Measurements from ENCODE around the gene RUSF1. TPM values are rescaled to one million over a fixed set of nuclear protein-coding genes. Genes with fewer than 3 reads are reported as not detected.
"Not testable (repeated sequence)": the region's sequence is repeated elsewhere in the genome, so short reads cannot be mapped to it uniquely, and the experiment has no call there.

Gene RUSF1
- total and polyA plus RNA-seq, 5 donors = 26.9 to 40.8 (median 28.9) TPM

- no peaks in the 10 kb centered on the region for H3K27me3 ChIP-seq (ENCODE audit: control insufficient read depth, insufficient read depth)
- no peak for ATAC-seq
- no peak overlapping the region for H3K27ac ChIP-seq (ENCODE audit: low read length)
- 86% methylated on average over 5 of the region's 5 CpGs for WGBS
- no peak overlapping the region for H3K4me3 ChIP-seq (ENCODE audit: low read length)
- intact Hi-C loops (cut with DNase I) = loop anchor here in 1 of 4 donors (10.0 kb wide), 1 partner anchor 466 kb away; the partner anchor contains the start of gene HSD3B7
- no peak for DNase-seq
- no peaks in the 10 kb centered on the region for H3K9me3 ChIP-seq (ENCODE audit: control insufficient read depth, low read length)
- peaks cover 13% of the 10 kb centered on the region for H3K4me1 ChIP-seq (ENCODE audit: control insufficient read depth, insufficient read depth, low read length)
Measured at GRCh38 chr16:31451201-31451600, 57.0 kb downstream of the RUSF1 start.

GRCh38 chr16:31445931-31446330 is 62.3 kb downstream of the RUSF1 start:
- intact Hi-C loops (cut with DNase I) = not testable (repeated sequence)

GRCh38 chr16:31441956-31442355 is 66.2 kb downstream of the RUSF1 start:
- ATAC-seq (peak; percentile 2 to 6), DNase-seq (peak in 2 of 3 donors; percentile 57 to 66)
- Histone ChIP-seq H3K4me3 (ENCODE audit: low read length) (peak overlapping the region; percentile 50), H3K9me3 (ENCODE audit: control insufficient read depth, low read length) (no peaks in the 10 kb centered on the region), H3K27ac (ENCODE audit: low read length) (no peak overlapping the region), H3K27me3 (ENCODE audit: control insufficient read depth, insufficient read depth) (no peaks in the 10 kb centered on the region), H3K4me1 (ENCODE audit: control insufficient read depth, insufficient read depth, low read length) (no peaks in the 10 kb centered on the region)
- 58% methylated on average over 34 of the region's 34 CpGs for WGBS
- intact Hi-C loops (cut with DNase I) = loop anchor here in 2 of 4 donors (5.0 kb wide), 2 partner anchors 455 to 460 kb away; partner anchors contain the start of gene HSD3B7 (in 1 of the 2)

More at GRCh38 chr16:31445931-31446330, 62.3 kb downstream of the RUSF1 start:
- WGBS = 69% methylated on average over 6 of the region's 6 CpGs
- ATAC-seq; H3K4me3 ChIP-seq (ENCODE audit: low read length); H3K4me1 ChIP-seq (ENCODE audit: control insufficient read depth, insufficient read depth, low read length); H3K9me3 ChIP-seq (ENCODE audit: control insufficient read depth, low read length); H3K27me3 ChIP-seq (ENCODE audit: control insufficient read depth, insufficient read depth); DNase-seq; H3K27ac ChIP-seq (ENCODE audit: low read length): not testable (repeated sequence)

GRCh38 chr16:31440516-31441184 is 67.5 kb downstream of the RUSF1 start:
- H3K4me1 ChIP-seq (ENCODE audit: control insufficient read depth, insufficient read depth, low read length) = no peaks in the 10 kb centered on the region
- ATAC-seq (no peak), DNase-seq (no peak)
- no peak overlapping the region for H3K4me3 ChIP-seq (ENCODE audit: low read length)
- no peaks in the 10 kb centered on the region for H3K27me3 ChIP-seq (ENCODE audit: control insufficient read depth, insufficient read depth)
- H3K9me3 ChIP-seq (ENCODE audit: control insufficient read depth, low read length) = no peaks in the 10 kb centered on the region
- intact Hi-C loops (cut with DNase I) = loop anchor here in 2 of 4 donors (5.0 kb wide), 2 partner anchors 453 to 458 kb away; partner anchors contain the start of gene HSD3B7 (in 1 of the 2)
- WGBS = 45% methylated on average over 4 of the region's 4 CpGs
- H3K27ac ChIP-seq (ENCODE audit: low read length) = peak overlapping the region; percentile 20

DNA sequence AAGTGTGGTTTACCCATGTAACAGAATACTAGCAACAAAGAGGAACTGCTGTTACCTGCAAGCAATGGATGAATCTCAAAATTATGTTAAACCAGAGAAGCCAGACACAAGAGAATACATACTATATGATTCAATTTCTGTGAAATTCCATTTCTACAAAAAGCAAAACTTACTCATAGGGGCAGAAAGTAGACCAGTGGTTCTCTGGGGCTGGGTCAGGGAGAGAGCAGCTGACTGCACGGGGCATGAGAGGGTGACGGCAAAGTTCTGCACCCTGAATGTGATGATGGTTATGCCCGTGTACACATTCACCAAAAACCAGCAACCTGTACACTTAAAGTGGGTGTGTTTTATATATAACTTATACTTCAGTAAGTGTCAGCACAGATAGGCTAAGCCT is 68.7 kb downstream of the RUSF1 start:
- 75% methylated on average over 3 of the region's 3 CpGs for WGBS
- H3K4me1 ChIP-seq (ENCODE audit: control insufficient read depth, insufficient read depth, low read length) = no peaks in the 10 kb centered on the region
- H3K4me3 ChIP-seq (ENCODE audit: low read length) = no peak overlapping the region
- H3K27ac ChIP-seq (ENCODE audit: low read length) = no peak overlapping the region
- intact Hi-C loops (cut with DNase I) = no loop called here
- no peaks in the 10 kb centered on the region for H3K9me3 ChIP-seq (ENCODE audit: control insufficient read depth, low read length)
- no peaks in the 10 kb centered on the region for H3K27me3 ChIP-seq (ENCODE audit: control insufficient read depth, insufficient read depth)
- DNase-seq (no peak), ATAC-seq (no peak)

Other genes with a start within 250 kb of the RUSF1 start
- gene ITGAM, start 248.4 kb downstream of the RUSF1 start, total RNA-seq = 10 to 100 TPM in 2 of 4 donors, 1 to 10 TPM in 2; 7.6 to 13.8 (median 11.0) TPM
- 3.7 TPM for gene ITGAM, start 248.4 kb downstream of the RUSF1 start, polyA plus RNA-seq
- 1 to 10 TPM; 1.6 to 2.1 (median 1.9) TPM for gene ITGAX, start 153.2 kb downstream of the RUSF1 start, total RNA-seq
- 1.1 TPM for gene ITGAX, start 153.2 kb downstream of the RUSF1 start, polyA plus RNA-seq
- gene ITGAD, start 115.1 kb downstream of the RUSF1 start, total RNA-seq = not detected
- not detected for gene ITGAD, start 115.1 kb downstream of the RUSF1 start, polyA plus RNA-seq
- 1,000 to 10,000 TPM in 2 of 4 donors, 100 to 1,000 TPM in 2; 574 to 1,093 (median 918) TPM for gene COX6A2, start 80.0 kb downstream of the RUSF1 start, total RNA-seq
- 4,696 TPM for gene COX6A2, start 80.0 kb downstream of the RUSF1 start, polyA plus RNA-seq
- gene ZNF843, start 65.6 kb downstream of the RUSF1 start, total RNA-seq = 1 to 10 TPM; 2.1 to 4.2 (median 3.1) TPM
- 1.8 TPM for gene ZNF843, start 65.6 kb downstream of the RUSF1 start, polyA plus RNA-seq
- 1 to 10 TPM; 6.8 to 9.0 (median 7.7) TPM for gene ARMC5, start 48.9 kb downstream of the RUSF1 start, total RNA-seq
- 8.5 TPM for gene ARMC5, start 48.9 kb downstream of the RUSF1 start, polyA plus RNA-seq
- 10 to 100 TPM; 36.3 to 87.6 (median 55.1) TPM for gene TGFB1I1, start 36.2 kb downstream of the RUSF1 start, total RNA-seq
- 33.2 TPM for gene TGFB1I1, start 36.2 kb downstream of the RUSF1 start, polyA plus RNA-seq
- gene SLC5A2, start 25.3 kb downstream of the RUSF1 start, total RNA-seq = not detected
- gene SLC5A2, start 25.3 kb downstream of the RUSF1 start, polyA plus RNA-seq = 1.2 TPM
- not detected for gene AHSP, start 19.5 kb upstream of the RUSF1 start, total RNA-seq
- not detected for gene AHSP, start 19.5 kb upstream of the RUSF1 start, polyA plus RNA-seq

Data from right cardiac atrium (tissue), 5 donors.